SK-N-SH (cell line): ENCODE data around the gene HCN4. TPM values are rescaled to one million over a fixed set of nuclear protein-coding genes. Genes with fewer than 3 reads are reported as not detected.

ENCODE experiments used
- CTCF ChIA-PET: fragments of 300-600, 350-600 bp; formaldehyde crosslinking; extraction: SDS; loops from one replicate; lab custom pipeline; 2021; lab: Yijun Ruan, JAX
- POLR2A ChIA-PET: fragments of 350-600 bp; sonication (Branson Sonifier 250); formaldehyde crosslinking; extraction: SDS; loops from one replicate; lab custom pipeline; 2020; ENCODE audit warnings: antibody characterized with exemption, inconsistent platforms; lab: Yijun Ruan, JAX
- DNase-seq: peaks from one replicate; pipeline ENCODE4 v3.0.0; 2012
- H2AFZ ChIP-seq: fragments of 200-600 bp; sonication (generic); 2 replicates; pipeline ENCODE4 v1.8.1; 2016; ENCODE audit warnings: antibody characterized with exemption, mild to moderate bottlenecking, low read depth
- H3F3A ChIP-seq: fragments of 200-600 bp; sonication (generic); replicated peaks from 2 replicates; pipeline ENCODE3; 2016; ENCODE audit warnings: antibody characterized with exemption, mild to moderate bottlenecking; ENCODE audit not compliant: insufficient read depth
- H3K27ac ChIP-seq, 2 experiments: fragments of 200-500 bp in 1 of 2; fragments of 200-600 bp in 1 of 2; sonication (Bioruptor generic) in 1 of 2; sonication (generic), shearing (Covaris generic) in 1 of 2; 2 replicates each; pipeline versions ENCODE4 v1.5.1 to v1.6.1; 2014 to 2016; ENCODE audit warnings: low read depth in 2 of 2, inconsistent platforms in 1 of 2, low read length in 1 of 2, mild to moderate bottlenecking in 1 of 2, mixed read lengths in 1 of 2
- H3K27me3 ChIP-seq: fragments of 200-600 bp; sonication (generic), shearing (Covaris generic); 2 replicates; pipeline ENCODE4 v1.6.1; 2016; ENCODE audit warnings: mixed run types; ENCODE audit not compliant: insufficient read depth
- H3K36me3 ChIP-seq, 2 experiments: fragments of 200-500 bp in 1 of 2; fragments of 200-600 bp in 1 of 2; sonication (Bioruptor generic) in 1 of 2; sonication (generic) in 1 of 2; replicated peaks in 1 of 2; 2 replicates each; pipeline versions ENCODE3 to v1.5.1; 2014 to 2016; ENCODE audit warnings: low read length in 1 of 2, mild to moderate bottlenecking in 1 of 2; ENCODE audit not compliant: insufficient read depth in 2 of 2, control insufficient read depth in 1 of 2
- H3K4me1 ChIP-seq, 2 experiments: fragments of 200-500 bp in 1 of 2; fragments of 200-600 bp in 1 of 2; sonication (Bioruptor generic) in 1 of 2; sonication (generic), shearing (Covaris generic) in 1 of 2; 2 replicates each; pipeline versions ENCODE4 v1.5.1 to v1.6.1; 2014 to 2016; ENCODE audit warnings: low read depth in 1 of 2, low read length in 1 of 2, mixed run types in 1 of 2; ENCODE audit not compliant: insufficient read depth in 2 of 2, control insufficient read depth in 1 of 2
- H3K4me2 ChIP-seq: fragments of 200-600 bp; sonication (generic), shearing (Covaris generic); 2 replicates; pipeline ENCODE4 v1.6.1; 2017; ENCODE audit warnings: mixed run types
- H3K4me3 ChIP-seq, 2 experiments: fragments of 200-500 bp in 1 of 2; fragments of 200-600 bp in 1 of 2; sonication (Bioruptor generic) in 1 of 2; sonication (generic), shearing (Covaris generic) in 1 of 2; 2 replicates each; pipeline versions ENCODE4 v1.5.1 to v1.8.1; 2014 to 2016; ENCODE audit warnings: low read depth in 2 of 2, inconsistent platforms in 1 of 2, low read length in 1 of 2, mild to moderate bottlenecking in 1 of 2, mixed read lengths in 1 of 2, moderate library complexity in 1 of 2
- H3K79me2 ChIP-seq: fragments of 200-600 bp; sonication (generic); 2 replicates; pipeline ENCODE4 v1.8.1; 2017; ENCODE audit warnings: mild to moderate bottlenecking; ENCODE audit not compliant: insufficient read depth
- H3K9ac ChIP-seq: fragments of 200-600 bp; sonication (generic); 2 replicates; pipeline ENCODE4 v1.6.1; 2017; ENCODE audit warnings: mixed run types
- H3K9me2 ChIP-seq: fragments of 200-600 bp; sonication (generic); 2 replicates; pipeline ENCODE4 v1.6.1; 2017; ENCODE audit warnings: mixed run types
- H3K9me3 ChIP-seq: fragments of 200-600 bp; sonication (generic); 2 replicates; pipeline ENCODE4 v1.6.1; 2017; ENCODE audit warnings: mixed run types, mild to moderate bottlenecking, moderate library complexity
- H4K20me1 ChIP-seq: fragments of 200-600 bp; sonication (generic); 2 replicates; pipeline ENCODE4 v1.6.1; 2017; ENCODE audit warnings: mild to moderate bottlenecking, mixed run types; ENCODE audit not compliant: insufficient read depth
- CHD2 ChIP-seq: fragments of 150-350 bp; IDR thresholded peaks from 2 replicates; pipeline ENCODE4 v1.6.1; 2018; ENCODE audit warnings: low read length; ENCODE audit not compliant: partially characterized antibody
- CTCF ChIP-seq: fragments of 200-600 bp; sonication (generic); IDR thresholded peaks from 2 replicates; pipeline ENCODE4 v1.6.1; 2017; ENCODE audit warnings: antibody characterized with exemption, mild to moderate bottlenecking, moderate library complexity
- EZH2phosphoT487 ChIP-seq: fragments of 200-600 bp; sonication (generic); IDR thresholded peaks from 2 replicates; pipeline ENCODE4 v1.6.1; 2017; ENCODE audit warnings: low read depth, mixed run types, mild to moderate bottlenecking, antibody characterized with exemption, moderate library complexity, borderline replicate concordance
- FOSL2 ChIP-seq: IDR thresholded peaks from 2 replicates; pipeline ENCODE4 v1.4.0; 2012; ENCODE audit warnings: low read depth, mild to moderate bottlenecking, moderate library complexity, borderline replicate concordance
- IRF3 ChIP-seq: fragments of 150-350 bp; IDR thresholded peaks from 2 replicates; pipeline ENCODE4 v1.6.1; 2016; ENCODE audit warnings: mild to moderate bottlenecking, low read depth, low read length
- JUND ChIP-seq: IDR thresholded peaks from 2 replicates; pipeline ENCODE4 v1.4.0; 2012
- MEF2A ChIP-seq: IDR thresholded peaks from 2 replicates; pipeline ENCODE4 v1.4.0; 2012; ENCODE audit warnings: low read depth, borderline replicate concordance
- RAD21 ChIP-seq: IDR thresholded peaks from 2 replicates; pipeline ENCODE4 v1.6.1; 2012; ENCODE audit warnings: mild to moderate bottlenecking, low read length
- REST ChIP-seq: IDR thresholded peaks from 2 replicates; pipeline ENCODE4 v1.6.1; 2012; ENCODE audit warnings: mild to moderate bottlenecking, low read depth, low read length, moderate library complexity
- RFX5 ChIP-seq: IDR thresholded peaks from 2 replicates; pipeline ENCODE4 v1.6.1; 2012; ENCODE audit warnings: mild to moderate bottlenecking, improper control_type of control experiment, low read length
- RXRA ChIP-seq: IDR thresholded peaks from 2 replicates; pipeline ENCODE4 v1.4.0; 2012; ENCODE audit warnings: low read depth, mild to moderate bottlenecking, borderline replicate concordance
- SIN3A ChIP-seq: IDR thresholded peaks from 2 replicates; pipeline ENCODE4 v1.6.1; 2012; ENCODE audit warnings: low read depth, mild to moderate bottlenecking, low read length, moderate library complexity, borderline replicate concordance
- SMC3 ChIP-seq: IDR thresholded peaks from 2 replicates; pipeline ENCODE4 v1.6.1; 2012; ENCODE audit warnings: low read depth, low read length, improper control_type of control experiment
- TCF12 ChIP-seq: IDR thresholded peaks from 2 replicates; pipeline ENCODE4 v1.4.0; 2012
- TEAD4 ChIP-seq: IDR thresholded peaks from 2 replicates; pipeline ENCODE4 v1.4.0; 2012; ENCODE audit warnings: mild to moderate bottlenecking, borderline replicate concordance; ENCODE audit not compliant: insufficient read depth
- ZBTB33 ChIP-seq: IDR thresholded peaks from 2 replicates; pipeline ENCODE4 v1.4.0; 2012; ENCODE audit warnings: low read depth, borderline replicate concordance
- WGBS: methylation state at CpG from one replicate; pipeline ENCODE4 v1.1.6; 2017; ENCODE audit warnings: low lambda C conversion rate; 5-methylcytosine and 5-hydroxymethylcytosine counted together
- polyA plus RNA-seq, 3 experiments: library from polyadenylated mRNA; depleted of rRNA; stranded (reverse); fragments of >200 nt; gene quantifications; 2 replicates each; pipeline ENCODE4 v1.2.3, GENCODE V29; 2012
- TF ChIP-seq, protein P1 (sequence below): fragments of 150-350 bp; IDR thresholded peaks from 2 replicates; pipeline ENCODE4 v1.6.1; 2017; ENCODE audit warnings: antibody characterized with exemption, low read length, low read depth, borderline replicate concordance
- TF ChIP-seq, protein P2 (sequence below): IDR thresholded peaks from 2 replicates; pipeline ENCODE4; 2012
- TF ChIP-seq, protein P3 (sequence below): IDR thresholded peaks from 2 replicates; pipeline ENCODE4 v1.4.0; 2012; ENCODE audit warnings: low read depth, borderline replicate concordance

Gene HCN4
- polyA plus RNA-seq, 1 of the 3 experiments (the other 2 are of a cell fraction) = not detected

- Histone ChIP-seq H3K4me2 (no peak overlapping the region), H2AFZ (no peak overlapping the region), H3K36me3 (no peaks in the 10 kb centered on the region), H3K27ac (no peak overlapping the region), H3K9me3 (no peaks in the 10 kb centered on the region), H3K9me2 (no peaks in the 10 kb centered on the region), H3K4me3 (no peak overlapping the region), H4K20me1 (no peaks in the 10 kb centered on the region), H3K79me2 (no peaks in the 10 kb centered on the region), H3F3A (no peaks in the 10 kb centered on the region), H3K9ac (no peak overlapping the region), H3K4me1 (peaks cover 0 to 14% of the 10 kb centered on the region in 2 experiments; a peak in 1 of 4 replicates), H3K27me3 (no peaks in the 10 kb centered on the region; the same call in 1 of the 2 replicates)
- CTCF ChIA-PET = interaction anchor here (1.1 kb wide), 1 partner anchor 23 kb away, joined by 3 read pairs; no protein-coding TSS in a partner anchor
- TF ChIP-seq FOSL2 (no peak), SIN3A (no peak), ZBTB33 (no peak), TEAD4 (no peak), REST (no peak), IRF3 (no peak), TCF12 (no peak), CHD2 (no peak), EZH2phosphoT487 (no peak), RAD21 (no peak), RFX5 (no peak), CTCF (no peak), JUND (no peak), SMC3 (no peak), RXRA (no peak), MEF2A (no peak)
- TF ChIP-seq, protein P1, sequence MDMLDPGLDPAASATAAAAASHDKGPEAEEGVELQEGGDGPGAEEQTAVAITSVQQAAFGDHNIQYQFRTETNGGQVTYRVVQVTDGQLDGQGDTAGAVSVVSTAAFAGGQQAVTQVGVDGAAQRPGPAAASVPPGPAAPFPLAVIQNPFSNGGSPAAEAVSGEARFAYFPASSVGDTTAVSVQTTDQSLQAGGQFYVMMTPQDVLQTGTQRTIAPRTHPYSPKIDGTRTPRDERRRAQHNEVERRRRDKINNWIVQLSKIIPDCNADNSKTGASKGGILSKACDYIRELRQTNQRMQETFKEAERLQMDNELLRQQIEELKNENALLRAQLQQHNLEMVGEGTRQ = no peak
- TF ChIP-seq, protein P2, sequence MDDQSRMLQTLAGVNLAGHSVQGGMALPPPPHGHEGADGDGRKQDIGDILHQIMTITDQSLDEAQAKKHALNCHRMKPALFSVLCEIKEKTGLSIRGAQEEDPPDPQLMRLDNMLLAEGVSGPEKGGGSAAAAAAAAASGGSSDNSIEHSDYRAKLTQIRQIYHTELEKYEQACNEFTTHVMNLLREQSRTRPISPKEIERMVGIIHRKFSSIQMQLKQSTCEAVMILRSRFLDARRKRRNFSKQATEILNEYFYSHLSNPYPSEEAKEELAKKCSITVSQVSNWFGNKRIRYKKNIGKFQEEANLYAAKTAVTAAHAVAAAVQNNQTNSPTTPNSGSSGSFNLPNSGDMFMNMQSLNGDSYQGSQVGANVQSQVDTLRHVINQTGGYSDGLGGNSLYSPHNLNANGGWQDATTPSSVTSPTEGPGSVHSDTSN = no peak
- TF ChIP-seq, protein P3, sequence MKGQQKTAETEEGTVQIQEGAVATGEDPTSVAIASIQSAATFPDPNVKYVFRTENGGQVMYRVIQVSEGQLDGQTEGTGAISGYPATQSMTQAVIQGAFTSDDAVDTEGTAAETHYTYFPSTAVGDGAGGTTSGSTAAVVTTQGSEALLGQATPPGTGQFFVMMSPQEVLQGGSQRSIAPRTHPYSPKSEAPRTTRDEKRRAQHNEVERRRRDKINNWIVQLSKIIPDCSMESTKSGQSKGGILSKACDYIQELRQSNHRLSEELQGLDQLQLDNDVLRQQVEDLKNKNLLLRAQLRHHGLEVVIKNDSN = no peak
- DNase-seq = no peak
- WGBS = 63% methylated on average over 15 of the region's 19 CpGs
- POLR2A ChIA-PET = no interaction called here
Observed at GRCh38 chr15:73331991-73332925, 36.5 kb downstream of the HCN4 start.
